ENCODE measurements around the gene OR4K5.

OR4K5 gene

GRCh38 chr14:19920021-19920657, at the start of gene OR4K5:
Gene OR4K5, plus strand, starts transcription at chr14:19920607. Its CDS starts 0 bp downstream, at chr14:19920607.
- DNase-seq (ENCODE audit: low read depth) = no peak
- H3K4me3 ChIP-seq (ENCODE audit: low read length) = no peak within 1 kb of the TSS
- no peak for TF ChIP-seq CTCF (conservative IDR thresholded peaks at IDR 0.05; ENCODE audit: low read length)

GRCh38 chr14:19873178-19873577, 47.2 kb upstream of the OR4K5 start:
- DNase-seq (ENCODE audit: low read depth) = no peak
- no peak overlapping the region for H3K4me3 ChIP-seq (ENCODE audit: low read length)
- no peak for TF ChIP-seq CTCF (conservative IDR thresholded peaks at IDR 0.05; ENCODE audit: low read length)

GRCh38 chr14:19874842-19875241, 45.6 kb upstream of the OR4K5 start, which contains the start of gene OR4K2:
Gene OR4K2, plus strand, starts transcription at chr14:19875142. Its CDS starts 1,126 bp downstream, at chr14:19876268.
- DNase-seq (ENCODE audit: low read depth) = no peak
- no peak for TF ChIP-seq CTCF (conservative IDR thresholded peaks at IDR 0.05; ENCODE audit: low read length)
- no peak within 1 kb of the TSS for H3K4me3 ChIP-seq (ENCODE audit: low read length)

GRCh38 chr14:19878029-19878642, 42.3 kb upstream of the OR4K5 start:
- DNase-seq (ENCODE audit: low read depth) = no peak
- peak; percentile 44 for TF ChIP-seq CTCF (conservative IDR thresholded peaks at IDR 0.05; ENCODE audit: low read length)
- no peak overlapping the region for H3K4me3 ChIP-seq (ENCODE audit: low read length)

GRCh38 chr14:19895282-19895681, 25.1 kb upstream of the OR4K5 start:
- DNase-seq (ENCODE audit: low read depth) = no peak
- no peak overlapping the region for H3K4me3 ChIP-seq (ENCODE audit: low read length)
- no peak for TF ChIP-seq CTCF (conservative IDR thresholded peaks at IDR 0.05; ENCODE audit: low read length)

- no peak overlapping the region for H3K4me3 ChIP-seq (ENCODE audit: low read length)
- no peak for TF ChIP-seq CTCF (conservative IDR thresholded peaks at IDR 0.05; ENCODE audit: low read length)
- no peak for DNase-seq (ENCODE audit: low read depth)
These were observed 19.4 kb upstream of the OR4K5 start for GRCh38 chr14:19900999-19901398.

GRCh38 chr14:19902409-19902808, 18.0 kb upstream of the OR4K5 start:
- H3K4me3 ChIP-seq (ENCODE audit: low read length) = no peak overlapping the region
- TF ChIP-seq CTCF (conservative IDR thresholded peaks at IDR 0.05; ENCODE audit: low read length) = no peak
- DNase-seq (ENCODE audit: low read depth) = no peak

Data from AG10803 (cell line).